Endothelial cell (in vitro differentiated cells): ENCODE data around the gene SHROOM2. TPM values are rescaled to one million over a fixed set of nuclear protein-coding genes. Genes with fewer than 3 reads are reported as not detected.

Experiments used
- DNase-seq: peaks from one replicate; pipeline ENCODE4 v3.0.0; 2021; ENCODE audit warnings: low spot score
- H3K27ac Mint-ChIP-seq: one replicate; pipeline ENCODE4 v1.8.0; 2021; ENCODE audit warnings: mixed read lengths, inconsistent platforms; ENCODE audit not compliant: unreplicated experiment
- H3K27me3 Mint-ChIP-seq: one replicate; pipeline ENCODE4 v1.8.0; 2021; ENCODE audit warnings: mild to moderate bottlenecking, moderate library complexity, mixed read lengths, inconsistent platforms; ENCODE audit not compliant: unreplicated experiment
- H3K36me3 Mint-ChIP-seq: one replicate; pipeline ENCODE4 v1.8.0; 2021; ENCODE audit warnings: mild to moderate bottlenecking, low read depth, mixed read lengths, inconsistent platforms; ENCODE audit not compliant: unreplicated experiment
- H3K4me1 Mint-ChIP-seq: one replicate; pipeline ENCODE4 v1.8.0; 2021; ENCODE audit warnings: mild to moderate bottlenecking, mixed read lengths, inconsistent platforms; ENCODE audit not compliant: unreplicated experiment
- H3K4me3 Mint-ChIP-seq: one replicate; pipeline ENCODE4 v1.8.0; 2021; ENCODE audit warnings: mild to moderate bottlenecking, mixed read lengths, inconsistent platforms; ENCODE audit not compliant: unreplicated experiment
- H3K9me3 Mint-ChIP-seq: one replicate; pipeline ENCODE4 v1.8.0; 2021; ENCODE audit warnings: mixed read lengths, inconsistent platforms; ENCODE audit not compliant: unreplicated experiment
- CTCF ChIP-seq: fragments of 200-600 bp; sonication (generic); IDR thresholded peaks from one replicate; pipeline ENCODE4 v1.5.0; 2021; ENCODE audit warnings: antibody characterized with exemption; ENCODE audit not compliant: unreplicated experiment
- total RNA-seq: library from RNA; stranded (reverse); fragmentation: NEBNext Ultra II Directional; extraction: Animal tissue kit (Norgen Biotek cat#: 25700); gene quantifications from one replicate; pipeline ENCODE4 v1.2.1, GENCODE V29; 2021; ENCODE audit not compliant: unreplicated experiment

Gene SHROOM2
- total RNA-seq, 1 donor from 2014 or later: 22.3 TPM

- no peak for TF ChIP-seq CTCF
- H3K9me3 Mint-ChIP-seq: no peaks in the 10 kb centered on the region
- H3K27ac Mint-ChIP-seq: no peak overlapping the region
- no peaks in the 10 kb centered on the region for H3K27me3 Mint-ChIP-seq
- no peak overlapping the region for H3K4me3 Mint-ChIP-seq
- H3K4me1 Mint-ChIP-seq: peaks cover 5% of the 10 kb centered on the region
- peaks cover 9% of the 10 kb centered on the region for H3K36me3 Mint-ChIP-seq
- no peak for DNase-seq
Measured at GRCh38 chrX:9899640-9900111, 113.4 kb downstream of the SHROOM2 start.

GRCh38 chrX:9902656-9903055 is 116.4 kb downstream of the SHROOM2 start:
- H3K4me1 Mint-ChIP-seq: peaks cover 5% of the 10 kb centered on the region
- H3K9me3 Mint-ChIP-seq: no peaks in the 10 kb centered on the region
- H3K36me3 Mint-ChIP-seq: peaks cover 6% of the 10 kb centered on the region

DNA sequence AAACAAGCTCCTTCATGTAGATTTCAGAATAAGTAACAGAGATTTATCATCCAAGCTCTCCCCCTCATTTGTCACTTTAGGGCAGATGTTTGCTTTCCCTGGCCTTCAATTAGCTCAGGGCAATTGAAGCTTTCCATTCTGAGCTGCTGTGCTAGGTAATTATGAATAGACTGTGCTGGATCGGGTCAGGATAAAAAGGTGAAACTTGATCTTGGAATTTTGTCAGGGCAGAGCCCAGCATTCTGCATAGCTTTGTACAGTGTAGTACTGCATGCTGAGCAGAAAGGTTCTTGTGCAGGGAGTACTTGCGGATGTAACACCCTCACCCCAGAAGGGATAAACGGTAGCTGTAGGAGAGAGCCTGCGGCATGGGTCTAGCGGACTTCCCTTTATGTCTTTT is 116.9 kb downstream of the SHROOM2 start:
- TF ChIP-seq CTCF: no peak
- peaks cover 5% of the 10 kb centered on the region for H3K4me1 Mint-ChIP-seq

More at GRCh38 chrX:9902656-9903055, 116.4 kb downstream of the SHROOM2 start:
- TF ChIP-seq CTCF: no peak
- Mint-ChIP-seq H3K4me3 (no peak overlapping the region), H3K27ac (no peak overlapping the region), H3K27me3 (peaks cover 2% of the 10 kb centered on the region)
- DNase-seq: no peak

GRCh38 chrX:9905288-9905687 is 119.1 kb downstream of the SHROOM2 start:
- Mint-ChIP-seq H3K4me3 (no peak overlapping the region), H3K27ac (no peak overlapping the region), H3K9me3 (no peaks in the 10 kb centered on the region), H3K4me1 (peaks cover 2% of the 10 kb centered on the region), H3K27me3 (peaks cover 6% of the 10 kb centered on the region), H3K36me3 (no peaks in the 10 kb centered on the region)
- TF ChIP-seq CTCF: no peak
- DNase-seq: no peak

More for the DNA sequence above, 116.9 kb downstream of the SHROOM2 start:
- no peak for DNase-seq
- H3K27ac Mint-ChIP-seq: no peak overlapping the region
- peaks cover 2% of the 10 kb centered on the region for H3K27me3 Mint-ChIP-seq
- no peaks in the 10 kb centered on the region for H3K9me3 Mint-ChIP-seq
- no peak overlapping the region for H3K4me3 Mint-ChIP-seq
- peaks cover 6% of the 10 kb centered on the region for H3K36me3 Mint-ChIP-seq

- Mint-ChIP-seq H3K27me3 (peaks cover 6% of the 10 kb centered on the region), H3K36me3 (no peaks in the 10 kb centered on the region), H3K27ac (no peak overlapping the region), H3K4me3 (no peak overlapping the region), H3K4me1 (no peaks in the 10 kb centered on the region), H3K9me3 (no peaks in the 10 kb centered on the region)
- DNase-seq: no peak
- no peak for TF ChIP-seq CTCF
Measured at GRCh38 chrX:9905721-9906120, 119.5 kb downstream of the SHROOM2 start.
